ENCODE measurements around the gene SLC5A6.
"Not testable (repeated sequence)": the region's sequence is repeated elsewhere in the genome, so short reads cannot be mapped to it uniquely, and the experiment has no call there.

DNA sequence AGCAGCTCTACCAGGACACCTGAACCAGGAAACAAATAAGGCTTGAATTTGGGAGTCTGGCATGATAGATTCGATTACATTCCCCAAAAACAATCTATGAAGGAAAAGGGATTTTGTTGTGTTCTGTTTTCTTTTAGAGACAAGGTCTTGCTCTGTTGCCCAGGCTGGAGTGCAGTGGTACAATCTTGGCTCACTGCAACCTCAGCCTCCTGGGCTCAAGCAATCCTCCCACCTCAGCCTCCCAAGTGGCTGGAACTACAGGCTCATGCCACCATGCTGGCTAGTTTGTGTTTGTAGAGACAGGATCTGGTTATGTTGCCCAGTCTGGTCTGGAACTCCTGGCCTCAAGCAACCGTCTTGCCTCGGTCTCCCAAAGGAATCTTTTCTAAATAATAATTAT is 14.0 kb downstream of the SLC5A6 start:
- TF ChIP-seq, protein P1, sequence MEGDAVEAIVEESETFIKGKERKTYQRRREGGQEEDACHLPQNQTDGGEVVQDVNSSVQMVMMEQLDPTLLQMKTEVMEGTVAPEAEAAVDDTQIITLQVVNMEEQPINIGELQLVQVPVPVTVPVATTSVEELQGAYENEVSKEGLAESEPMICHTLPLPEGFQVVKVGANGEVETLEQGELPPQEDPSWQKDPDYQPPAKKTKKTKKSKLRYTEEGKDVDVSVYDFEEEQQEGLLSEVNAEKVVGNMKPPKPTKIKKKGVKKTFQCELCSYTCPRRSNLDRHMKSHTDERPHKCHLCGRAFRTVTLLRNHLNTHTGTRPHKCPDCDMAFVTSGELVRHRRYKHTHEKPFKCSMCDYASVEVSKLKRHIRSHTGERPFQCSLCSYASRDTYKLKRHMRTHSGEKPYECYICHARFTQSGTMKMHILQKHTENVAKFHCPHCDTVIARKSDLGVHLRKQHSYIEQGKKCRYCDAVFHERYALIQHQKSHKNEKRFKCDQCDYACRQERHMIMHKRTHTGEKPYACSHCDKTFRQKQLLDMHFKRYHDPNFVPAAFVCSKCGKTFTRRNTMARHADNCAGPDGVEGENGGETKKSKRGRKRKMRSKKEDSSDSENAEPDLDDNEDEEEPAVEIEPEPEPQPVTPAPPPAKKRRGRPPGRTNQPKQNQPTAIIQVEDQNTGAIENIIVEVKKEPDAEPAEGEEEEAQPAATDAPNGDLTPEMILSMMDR (conservative IDR thresholded peaks at IDR 0.05; ENCODE audit: low read length): not testable (repeated sequence)
- TF ChIP-seq EZH2phosphoT487 (IDR thresholded peaks at IDR 0.05; ENCODE audit: borderline replicate concordance, low read depth, low read length): not testable (repeated sequence)
